B cell (primary cell): Measurements from ENCODE around the gene PARN. TPM values are rescaled to one million over a fixed set of nuclear protein-coding genes. Genes with fewer than 3 reads are reported as not detected.

ENCODE experiments used
- ATAC-seq: fragments of 200-7000 bp; cut with Tn5 transposase; one replicate; pipeline ENCODE4 v1.10.0; 2021; ENCODE audit warnings: low read depth, mild to moderate bottlenecking, moderate number of reproducible peaks, moderate library complexity
- CTCF ChIA-PET: fragments of 350-600 bp; sonication (Branson Sonifier 250); formaldehyde crosslinking; loops from one replicate; lab custom pipeline; 2021; ENCODE audit warnings: antibody characterized with exemption, inconsistent platforms; lab: Charles Lee
- POLR2A ChIA-PET: fragments of 350-600 bp; sonication (Branson Sonifier 250); formaldehyde crosslinking; loops from one replicate; lab custom pipeline; 2021; ENCODE audit warnings: antibody characterized with exemption; lab: Charles Lee
- DNase-seq: peaks from one replicate; pipeline ENCODE4 v3.0.0; 2013
- H2AFZ ChIP-seq: 2 replicates; pipeline ENCODE4 v1.6.1; 2012; ENCODE audit warnings: mild to moderate bottlenecking, low read depth, low read length; ENCODE audit not compliant: insufficient read depth, poor library complexity, severe bottlenecking
- H3K27ac ChIP-seq, 2 donors: 1 replicate in 1 of 2; 2 replicates in 1 of 2; pipeline ENCODE4 v1.5.1; 2012 to 2013; ENCODE audit warnings: low read length in 2 of 2, mild to moderate bottlenecking in 2 of 2, moderate library complexity in 1 of 2
- H3K27me3 ChIP-seq, 4 experiments: fragments of 200-600 bp in 1 of 4; sonication (generic) in 1 of 4; replicated peaks in 1 of 4; 1 replicate in 2 of 4; 2 replicates in 2 of 4; pipeline versions ENCODE4 v1.6.1 to v1.7.0; 2013 to 2016; ENCODE audit warnings: low read length in 3 of 4, mild to moderate bottlenecking in 2 of 4, mixed read lengths in 1 of 4, moderate library complexity in 1 of 4; ENCODE audit not compliant: insufficient read depth in 4 of 4, control insufficient read depth in 3 of 4; ENCODE audit errors: control extremely low read depth in 1 of 4
- H3K36me3 ChIP-seq, 2 experiments: replicated peaks in 1 of 2; 1 replicate in 1 of 2; 2 replicates in 1 of 2; pipeline versions ENCODE4 v1.6.1 to v1.7.1; 2013; ENCODE audit warnings: low read length in 1 of 2; ENCODE audit not compliant: insufficient read depth in 2 of 2, control insufficient read depth in 1 of 2; ENCODE audit errors: control extremely low read depth in 1 of 2, extremely low read depth in 1 of 2
- H3K4me1 ChIP-seq, 2 donors: fragments of 200-600 bp in 1 of 2; sonication (generic) in 1 of 2; 1 replicate in 1 of 2; 2 replicates in 1 of 2; pipeline versions ENCODE4 v1.5.1 to v1.6.1; 2013 to 2017; ENCODE audit warnings: low read length in 2 of 2; ENCODE audit not compliant: control insufficient read depth in 2 of 2, insufficient read depth in 2 of 2
- H3K4me2 ChIP-seq: replicated peaks from 2 replicates; pipeline ENCODE3; 2012; ENCODE audit warnings: mild to moderate bottlenecking, low read depth, low read length; ENCODE audit not compliant: poor library complexity, severe bottlenecking
- H3K4me3 ChIP-seq, 5 experiments: fragments of 200-600 bp in 1 of 5; sonication (generic) in 1 of 5; 1 replicate in 3 of 5; 2 replicates in 2 of 5; pipeline versions ENCODE4 v1.5.1 to v1.7.0; 2011 to 2016; ENCODE audit warnings: low read length in 4 of 5, mild to moderate bottlenecking in 4 of 5, low read depth in 2 of 5, control low read depth in 1 of 5, moderate library complexity in 1 of 5; ENCODE audit not compliant: insufficient read depth in 1 of 5; ENCODE audit errors: control extremely low read depth in 1 of 5, extremely low read depth in 1 of 5
- H3K79me2 ChIP-seq: fragments of 200-600 bp; sonication (generic); one replicate; pipeline ENCODE4 v1.6.0; 2016; ENCODE audit warnings: low read length; ENCODE audit not compliant: control insufficient read depth, insufficient read depth
- H3K9ac ChIP-seq: fragments of 200-600 bp; sonication (generic); 2 replicates; pipeline ENCODE4 v1.6.1; 2017; ENCODE audit warnings: mild to moderate bottlenecking, low read length, moderate library complexity
- H3K9me3 ChIP-seq, 3 donors: one replicate each; pipeline versions ENCODE4 v1.6.1 to v1.7.1; 2013; ENCODE audit warnings: low read length in 2 of 3; ENCODE audit not compliant: control insufficient read depth in 2 of 3, insufficient read depth in 1 of 3; ENCODE audit errors: control extremely low read depth in 1 of 3
- H4K20me1 ChIP-seq: 2 replicates; pipeline ENCODE4 v1.6.0; 2012; ENCODE audit warnings: mild to moderate bottlenecking, low read length; ENCODE audit not compliant: insufficient read depth, control insufficient read depth, poor library complexity, severe bottlenecking
- H3K27ac Mint-ChIP-seq: one replicate; pipeline ENCODE4 v1.8.0; 2021; ENCODE audit warnings: mixed read lengths
- H3K27me3 Mint-ChIP-seq: one replicate; pipeline ENCODE4 v1.8.0; 2021; ENCODE audit warnings: mixed read lengths
- H3K4me1 Mint-ChIP-seq: one replicate; pipeline ENCODE4 v1.8.0; 2021; ENCODE audit warnings: mixed read lengths
- H3K4me3 Mint-ChIP-seq: one replicate; pipeline ENCODE4 v1.8.0; 2021; ENCODE audit warnings: mixed read lengths
- H3K9me3 Mint-ChIP-seq: one replicate; pipeline ENCODE4 v1.8.0; 2022; ENCODE audit warnings: mixed read lengths; ENCODE audit not compliant: insufficient read depth
- CTCF ChIP-seq: fragments of 200-600 bp; IDR thresholded peaks from one replicate; pipeline ENCODE4 v1.8.0; 2022; ENCODE audit warnings: antibody characterized with exemption, mild to moderate bottlenecking
- EZH2 ChIP-seq: IDR thresholded peaks from 2 replicates; pipeline ENCODE4 v1.6.1; 2012; ENCODE audit warnings: borderline replicate concordance, low read depth, mild to moderate bottlenecking, moderate library complexity, low read length; ENCODE audit not compliant: insufficient read depth, poor library complexity, severe bottlenecking
- WGBS: methylation state at CpG from one replicate; pipeline ENCODE4 v1.1.5; 2013; ENCODE audit warnings: missing lambda C conversion rate; ENCODE audit not compliant: insufficient coverage; 5-methylcytosine and 5-hydroxymethylcytosine counted together
- intact Hi-C: fragments of 100-400 bp; cut with micrococcal nuclease; formaldehyde crosslinking; loops from one replicate; pipeline ENCODE4 v1.10.0; 2022
- polyA plus RNA-seq: library from polyadenylated mRNA; depleted of rRNA; stranded (reverse); fragments of >200 nt; gene quantifications from 2 replicates; pipeline ENCODE4 v1.2.3, GENCODE V29; 2012
- total RNA-seq, 2 donors: library from RNA; stranded (reverse); fragments of 120-200 nt in 1 of 2; gene quantifications; 1 replicate in 1 of 2; 2 replicates in 1 of 2; pipeline versions ENCODE4 v1.2.3 to v1.2.4, GENCODE V29; 2013 to 2022

PARN gene
- total and polyA plus RNA-seq, 2 donors (not counting 1 experiment from before 2014, with no cell fraction given): 25.3 to 62.2 TPM

DNA sequence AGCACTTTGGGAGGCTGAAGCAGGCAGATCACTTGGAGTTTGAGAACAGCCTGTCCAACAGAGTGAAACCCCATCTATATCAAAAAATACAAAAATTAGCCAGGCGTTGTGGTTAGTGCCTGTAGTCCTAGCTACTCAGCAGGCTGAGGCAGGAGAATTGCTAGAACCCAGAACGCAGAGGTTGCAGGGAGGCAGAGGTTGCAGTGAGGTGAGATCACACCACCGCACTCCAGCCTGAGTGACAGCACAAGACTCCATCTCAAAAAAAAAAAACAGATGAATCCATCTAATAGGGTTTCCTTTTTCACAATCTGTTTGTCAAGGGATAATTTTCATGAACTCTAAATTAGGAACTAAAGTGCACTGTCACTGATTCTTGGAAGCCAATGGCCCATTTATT, 99.0 kb downstream of the PARN start:
- TF ChIP-seq EZH2 (no peak), CTCF (no peak)

DNA sequence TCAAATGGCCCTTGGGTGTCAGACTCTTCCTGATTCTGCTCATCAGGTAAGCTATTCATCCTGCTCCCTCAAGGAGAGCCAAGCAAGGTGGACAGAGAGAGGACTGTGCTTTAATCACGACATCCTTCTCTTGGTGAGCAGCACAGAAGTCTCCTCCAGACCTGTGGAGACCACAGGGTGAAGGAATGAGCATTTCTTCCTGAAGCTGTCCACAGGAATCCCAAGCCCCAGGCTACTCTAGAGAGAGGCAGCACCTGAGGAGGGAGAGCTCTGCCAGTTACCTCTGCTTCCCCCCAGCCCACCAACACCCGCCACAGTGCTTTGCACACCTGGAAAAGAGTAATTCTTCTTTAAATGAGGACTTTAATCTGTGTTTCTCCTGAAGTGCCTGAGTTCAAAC, 100.0 kb downstream of the PARN start:
- intact Hi-C loops: no loop called here
- TF ChIP-seq EZH2 (no peak), CTCF (no peak)
- Mint-ChIP-seq H3K27me3 (no peaks in the 10 kb centered on the region), H3K27ac (no peak overlapping the region), H3K9me3 (no peaks in the 10 kb centered on the region), H3K4me3 (no peak overlapping the region), H3K4me1 (peaks cover 6% of the 10 kb centered on the region)
- no peak overlapping the region for H3K27ac ChIP-seq
- CTCF ChIA-PET: interaction anchor here (1.8 to 6.4 kb wide), 3 partner anchors 229 to 607 kb away, joined by 10 to 81 read pairs (median 13); no protein-coding TSS in a partner anchor
- H2AFZ ChIP-seq: no peak overlapping the region
- DNase-seq (no peak), ATAC-seq (no peak)
- WGBS: 100% methylated on average over 1 of the region's 2 CpGs
- H3K4me1 ChIP-seq: peaks cover 0 to 2% of the 10 kb centered on the region in 2 donors
- H3K27me3 ChIP-seq: no peaks in the 10 kb centered on the region
- peaks cover 0 to 12% (median 0%) of the 10 kb centered on the region in 3 donors for H3K9me3 ChIP-seq
- H4K20me1 ChIP-seq: peaks cover 7% of the 10 kb centered on the region
- H3K9ac ChIP-seq: no peak overlapping the region
- POLR2A ChIA-PET: interaction anchor here (0.6 kb wide), 1 partner anchor 610 kb away, joined by 3 read pairs; the partner anchor contains the start of gene ERCC4
- H3K4me3 ChIP-seq: no peak overlapping the region
- no peak overlapping the region for H3K4me2 ChIP-seq
- H3K36me3 ChIP-seq: peaks cover 5 to 9% of the 10 kb centered on the region in 2 experiments
- peaks cover 8% of the 10 kb centered on the region for H3K79me2 ChIP-seq

More for the DNA sequence above, 99.0 kb downstream of the PARN start:
- Histone ChIP-seq H2AFZ (no peak overlapping the region), H3K9ac (no peak overlapping the region), H3K4me2 (no peak overlapping the region), H3K9me3 (peaks cover 0 to 12% (median 0%) of the 10 kb centered on the region in 3 donors), H3K27me3 (no peaks in the 10 kb centered on the region), H3K4me1 (peaks cover 0 to 2% of the 10 kb centered on the region in 2 donors), H4K20me1 (peaks cover 7% of the 10 kb centered on the region), H3K27ac (no peak overlapping the region), H3K79me2 (peaks cover 8% of the 10 kb centered on the region), H3K36me3 (peaks cover 5 to 9% of the 10 kb centered on the region in 2 experiments), H3K4me3 (no peak overlapping the region)
- Mint-ChIP-seq H3K9me3 (no peaks in the 10 kb centered on the region), H3K27me3 (no peaks in the 10 kb centered on the region), H3K4me3 (no peak overlapping the region), H3K4me1 (peaks cover 6% of the 10 kb centered on the region), H3K27ac (no peak overlapping the region)
- no CpG with 5 or more reads among the region's 3 CpGs for WGBS
- CTCF ChIA-PET: interaction anchor here (0.6 to 6.4 kb wide), 4 partner anchors 188 to 608 kb away, joined by 3 to 81 read pairs (median 12); no protein-coding TSS in a partner anchor
- POLR2A ChIA-PET: no interaction called here
- intact Hi-C loops: no loop called here
- ATAC-seq (no peak), DNase-seq (no peak)
